Testis (tissue), 3 donors: ENCODE measurements around the gene TAF1B. TPM values are rescaled to one million over a fixed set of nuclear protein-coding genes. Genes with fewer than 3 reads are reported as not detected.

Experiments
- DNase-seq: peaks from one replicate; pipeline ENCODE4 v3.0.0-alpha.2; 2019
- H3K27ac ChIP-seq, 2 donors: fragments of 200-600 bp; sonication (generic); one replicate each; pipeline ENCODE4 v1.5.1; 2019
- H3K27me3 ChIP-seq: fragments of 200-600 bp; sonication (generic); one replicate; pipeline ENCODE4 v1.5.1; 2019
- H3K36me3 ChIP-seq: fragments of 200-600 bp; sonication (generic); one replicate; pipeline ENCODE4 v1.5.1; 2017; ENCODE audit warnings: low read depth; ENCODE audit errors: missing control alignments
- H3K4me1 ChIP-seq: fragments of 200-600 bp; sonication (generic); one replicate; pipeline ENCODE4 v1.5.1; 2019
- H3K4me3 ChIP-seq, 2 donors: fragments of 200-600 bp; sonication (generic); one replicate each; pipeline ENCODE4 v1.5.1; 2017 to 2019
- H3K9me3 ChIP-seq: fragments of 200-600 bp; sonication (generic); one replicate; pipeline ENCODE4 v1.5.1; 2017
- POLR2A ChIP-seq: fragments of 450-650 bp; IDR thresholded peaks from one replicate; pipeline ENCODE4 v1.6.1; 2017; ENCODE audit warnings: antibody characterized with exemption, mild to moderate bottlenecking, moderate library complexity
- WGBS, 2 donors: methylation state at CpG; one replicate each; pipeline ENCODE4 v1.1.5; 2018; 5-methylcytosine and 5-hydroxymethylcytosine counted together
- intact Hi-C: fragments of 100-400 bp; cut with DNase I; formaldehyde crosslinking; loops from one replicate; pipeline ENCODE4 v1.15.1; 2023; ENCODE audit warnings: low total_unique reads
- polyA plus RNA-seq: library from polyadenylated mRNA; stranded (reverse); fragments of 350-450 nt; fragmentation: Illumina TruSeq; extraction: RNeasy Lipid Tissue Mini Kit (QIAGEN cat#74804); gene quantifications from one replicate; pipeline ENCODE4 v1.2.3, GENCODE V29; 2014; ENCODE audit warnings: low read depth, low replicate concordance; ENCODE audit not compliant: insufficient read depth
- total RNA-seq, 2 donors: library from RNA; depleted of rRNA; stranded (reverse); fragments of >200 nt; gene quantifications; one replicate each; pipeline ENCODE4 v1.2.3, GENCODE V29; 2016
- TF ChIP-seq, protein P1 (sequence below), 3 experiments: fragments of 450-650 bp in 2 of 3; fragments of 200-600 bp in 1 of 3; sonication (generic) in 1 of 3; IDR thresholded peaks; one replicate each; pipeline ENCODE4 v1.5.1; 2016 to 2019; ENCODE audit warnings: antibody characterized with exemption in 3 of 3, mild to moderate bottlenecking in 2 of 3, moderate library complexity in 1 of 3

TAF1B gene
- total and polyA plus RNA-seq, 3 donors from 2014 or later, result 13.3 to 22.0 (median 22.0) TPM

DNA sequence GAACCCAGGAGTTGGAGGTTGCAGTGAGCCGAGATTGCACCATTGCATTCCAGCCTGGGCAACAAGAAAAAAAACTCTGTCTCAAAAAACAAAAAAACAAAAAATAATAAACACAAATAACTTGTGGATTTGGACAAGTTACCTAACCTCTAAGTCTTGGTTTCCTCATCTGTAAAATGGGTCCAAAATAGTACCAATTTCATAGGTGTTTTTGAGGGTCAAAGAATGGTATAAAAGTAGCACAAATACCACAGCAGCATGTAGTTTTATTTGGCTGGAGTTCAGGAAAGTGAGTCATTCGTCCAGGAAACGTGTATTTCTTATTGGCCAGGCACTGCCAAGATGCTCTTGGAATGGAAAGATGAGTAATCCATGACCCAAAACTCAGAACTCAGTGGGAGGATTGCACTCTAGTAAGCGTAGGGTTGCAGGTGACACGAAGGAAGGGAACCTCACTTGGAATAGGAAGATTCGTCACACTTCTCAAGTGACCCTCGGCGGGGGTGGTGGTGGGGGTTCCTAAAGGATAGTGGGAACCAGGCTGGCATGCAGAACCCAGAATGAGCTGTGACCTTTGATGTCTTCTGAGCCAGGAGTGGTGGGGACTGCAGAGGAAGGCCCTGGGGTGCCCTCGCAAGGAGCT, 132.7 kb downstream of the TAF1B start:
- no peak overlapping the region for H3K4me3 ChIP-seq
- intact Hi-C loops, result no loop called here
- H3K27ac ChIP-seq, result no peak overlapping the region
- H3K36me3 ChIP-seq, result no peaks in the 10 kb centered on the region
- DNase-seq, result no peak
- no peaks in the 10 kb centered on the region for H3K27me3 ChIP-seq
- H3K9me3 ChIP-seq, result no peaks in the 10 kb centered on the region
- H3K4me1 ChIP-seq, result no peaks in the 10 kb centered on the region
- 61 to 67% methylated on average over 9 of the region's 9 CpGs for WGBS, 2 donors
- no peak for TF ChIP-seq POLR2A
- TF ChIP-seq, protein P1, sequence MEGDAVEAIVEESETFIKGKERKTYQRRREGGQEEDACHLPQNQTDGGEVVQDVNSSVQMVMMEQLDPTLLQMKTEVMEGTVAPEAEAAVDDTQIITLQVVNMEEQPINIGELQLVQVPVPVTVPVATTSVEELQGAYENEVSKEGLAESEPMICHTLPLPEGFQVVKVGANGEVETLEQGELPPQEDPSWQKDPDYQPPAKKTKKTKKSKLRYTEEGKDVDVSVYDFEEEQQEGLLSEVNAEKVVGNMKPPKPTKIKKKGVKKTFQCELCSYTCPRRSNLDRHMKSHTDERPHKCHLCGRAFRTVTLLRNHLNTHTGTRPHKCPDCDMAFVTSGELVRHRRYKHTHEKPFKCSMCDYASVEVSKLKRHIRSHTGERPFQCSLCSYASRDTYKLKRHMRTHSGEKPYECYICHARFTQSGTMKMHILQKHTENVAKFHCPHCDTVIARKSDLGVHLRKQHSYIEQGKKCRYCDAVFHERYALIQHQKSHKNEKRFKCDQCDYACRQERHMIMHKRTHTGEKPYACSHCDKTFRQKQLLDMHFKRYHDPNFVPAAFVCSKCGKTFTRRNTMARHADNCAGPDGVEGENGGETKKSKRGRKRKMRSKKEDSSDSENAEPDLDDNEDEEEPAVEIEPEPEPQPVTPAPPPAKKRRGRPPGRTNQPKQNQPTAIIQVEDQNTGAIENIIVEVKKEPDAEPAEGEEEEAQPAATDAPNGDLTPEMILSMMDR (IDR thresholded peaks at IDR 0.05), result no peak

DNA sequence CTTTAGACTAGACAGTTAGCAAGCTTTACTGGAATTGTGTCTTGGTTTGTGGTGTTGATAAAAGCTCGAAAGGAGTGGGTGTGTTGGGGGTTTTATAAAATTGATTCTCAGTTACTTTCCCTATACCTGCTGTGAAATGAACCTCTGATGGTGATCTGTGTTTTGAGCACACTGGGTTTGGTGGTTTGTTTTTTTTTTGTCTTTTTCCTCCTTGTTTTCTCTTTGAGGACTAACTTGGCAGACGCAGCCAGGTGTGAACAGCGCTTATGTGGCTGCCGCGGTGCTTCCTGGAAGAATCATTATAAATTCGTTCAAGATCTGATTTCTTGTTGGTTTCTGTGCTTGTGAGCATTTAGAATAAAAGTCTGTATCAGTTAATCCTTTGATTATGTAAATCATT, 136.7 kb downstream of the TAF1B start:
- H3K27ac ChIP-seq, result no peak overlapping the region

DNA sequence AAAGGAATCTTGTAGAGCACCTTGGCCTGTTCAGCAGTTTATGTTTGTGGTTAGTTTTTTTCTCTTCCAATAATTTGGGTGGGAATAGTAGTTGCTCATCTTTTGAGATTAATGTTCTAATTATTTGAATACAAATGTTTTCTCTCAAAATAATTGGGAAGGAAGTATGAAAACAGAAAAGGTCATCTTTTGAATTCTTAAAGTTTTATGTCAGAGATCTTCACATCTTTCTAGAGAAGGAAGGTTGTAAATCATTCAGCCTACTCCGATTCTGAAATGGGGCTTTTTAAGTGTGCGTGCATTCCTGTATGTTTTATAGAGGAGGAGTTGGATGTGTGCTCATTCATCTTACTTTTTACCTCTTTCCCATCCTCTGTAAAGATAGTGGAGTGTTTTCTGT, 137.2 kb downstream of the TAF1B start:
- Histone ChIP-seq H3K27me3 (no peaks in the 10 kb centered on the region), H3K9me3 (no peaks in the 10 kb centered on the region), H3K27ac (no peak overlapping the region), H3K4me3 (no peak overlapping the region), H3K4me1 (peaks cover 7% of the 10 kb centered on the region), H3K36me3 (no peaks in the 10 kb centered on the region)
- whole genome bisulfite sequencing, 2 donors, result 85 to 95% methylated on average over 2 of the region's 2 CpGs
- no peak for DNase-seq
- intact Hi-C loops, result loop anchor here (10.0 kb wide), 1 partner anchor 64 kb away; the partner anchor contains the start of gene KLF11
- no peak for TF ChIP-seq POLR2A
- TF ChIP-seq, protein P1 (IDR thresholded peaks at IDR 0.05), result no peak

More for the DNA sequence above, 136.7 kb downstream of the TAF1B start:
- no peak for DNase-seq
- intact Hi-C loops, result loop anchor here (10.0 kb wide), 1 partner anchor 65 kb away; the partner anchor contains the start of gene KLF11
- Histone ChIP-seq H3K36me3 (no peaks in the 10 kb centered on the region), H3K27me3 (no peaks in the 10 kb centered on the region), H3K9me3 (no peaks in the 10 kb centered on the region), H3K4me3 (no peak overlapping the region), H3K4me1 (peaks cover 7% of the 10 kb centered on the region)
- 94 to 95% methylated on average over 6 of the region's 6 CpGs for WGBS, 2 donors
- no peak for TF ChIP-seq POLR2A

DNA sequence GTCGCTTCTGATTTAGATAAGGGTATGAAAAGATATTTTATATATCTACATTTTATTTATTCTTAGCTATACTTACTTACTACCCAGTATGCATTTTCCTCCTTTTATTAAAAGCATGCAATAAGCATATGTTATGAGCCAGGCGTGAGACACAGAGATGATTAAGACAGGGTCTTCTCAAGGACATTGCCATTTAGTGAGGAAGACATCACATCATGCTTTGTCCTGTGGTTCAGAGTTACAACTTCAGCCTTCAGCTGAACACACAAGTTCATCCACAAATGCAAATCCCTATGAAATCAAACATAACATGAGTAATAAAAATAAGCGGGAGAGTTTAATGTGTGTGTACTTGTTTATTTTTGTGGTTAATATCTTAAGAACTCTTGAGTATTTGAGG, 138.4 kb downstream of the TAF1B start:
- 87 to 96% methylated on average over 3 of the region's 3 CpGs for WGBS, 2 donors
- no peak for DNase-seq
- Histone ChIP-seq H3K4me1 (peaks cover 7% of the 10 kb centered on the region), H3K4me3 (no peak overlapping the region), H3K27me3 (no peaks in the 10 kb centered on the region), H3K27ac (no peak overlapping the region), H3K36me3 (no peaks in the 10 kb centered on the region), H3K9me3 (no peaks in the 10 kb centered on the region)
- TF ChIP-seq, protein P1 (IDR thresholded peaks at IDR 0.05), result no peak
- TF ChIP-seq POLR2A, result no peak
- intact Hi-C loops, result loop anchor here (10.0 kb wide), 1 partner anchor 63 kb away; the partner anchor contains the start of gene KLF11

DNA sequence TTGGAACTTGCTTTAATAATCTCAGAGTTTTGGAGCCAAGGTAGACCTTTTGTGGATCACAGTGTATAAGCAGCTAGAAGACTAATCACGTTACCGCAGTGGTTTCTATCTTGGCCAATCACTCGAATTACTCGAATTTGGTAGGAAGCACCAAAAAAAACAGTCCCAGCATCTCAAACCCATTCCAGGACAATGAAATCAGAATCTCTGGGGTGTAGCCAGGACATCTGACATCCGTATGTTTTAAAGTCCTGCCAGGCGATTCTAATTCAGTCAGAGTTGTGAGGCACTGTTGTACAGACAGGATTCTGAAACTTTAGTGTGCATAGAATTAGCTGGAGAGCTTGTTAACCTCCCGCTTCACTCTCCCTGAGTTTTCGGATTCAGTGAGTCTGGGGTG, 139.0 kb downstream of the TAF1B start:
- no peak overlapping the region for H3K4me3 ChIP-seq
- DNase-seq, result no peak
- H3K36me3 ChIP-seq, result no peaks in the 10 kb centered on the region
- no peak for TF ChIP-seq POLR2A
- TF ChIP-seq, protein P1 (IDR thresholded peaks at IDR 0.05), result no peak
- WGBS, 2 donors, result 74 to 86% methylated on average over 8 of the region's 8 CpGs
- H3K27me3 ChIP-seq, result no peaks in the 10 kb centered on the region
- intact Hi-C loops, result loop anchor here (10.0 kb wide), 1 partner anchor 63 kb away; the partner anchor contains the start of gene KLF11
- H3K27ac ChIP-seq, result no peak overlapping the region
- peaks cover 7% of the 10 kb centered on the region for H3K4me1 ChIP-seq
- H3K9me3 ChIP-seq, result no peaks in the 10 kb centered on the region
